DOHH2 (cell line): ENCODE results near the gene EFEMP1.

Experiments
- H3F3A ChIP-seq: fragments of 200-600 bp; sonication (generic), shearing (Covaris generic); 2 replicates; pipeline ENCODE4 v1.6.0; 2016; ENCODE audit warnings: antibody characterized with exemption, mild to moderate bottlenecking; ENCODE audit not compliant: control insufficient read depth, insufficient read depth
- H3K27ac ChIP-seq: fragments of 200-600 bp; sonication (generic); 2 replicates; pipeline ENCODE4 v1.5.1; 2014; ENCODE audit warnings: low read depth, mild to moderate bottlenecking, low read length, moderate library complexity
- H3K27me3 ChIP-seq: fragments of 200-600 bp; sonication (generic); 2 replicates; pipeline ENCODE4 v1.6.1; 2014; ENCODE audit warnings: mild to moderate bottlenecking, low read length, mixed read lengths; ENCODE audit not compliant: control insufficient read depth
- H3K36me3 ChIP-seq: fragments of 200-600 bp; sonication (generic); 2 replicates; pipeline ENCODE4 v1.6.1; 2014; ENCODE audit warnings: mild to moderate bottlenecking, low read length, moderate library complexity, mixed read lengths; ENCODE audit not compliant: control insufficient read depth
- H3K4me1 ChIP-seq: fragments of 200-600 bp; sonication (generic); 2 replicates; pipeline ENCODE4 v1.6.1; 2014; ENCODE audit warnings: mild to moderate bottlenecking, low read length, mixed read lengths; ENCODE audit not compliant: control insufficient read depth
- H3K4me2 ChIP-seq: fragments of 200-600 bp; sonication (generic); 2 replicates; pipeline ENCODE4 v1.6.0; 2014; ENCODE audit warnings: mild to moderate bottlenecking, low read length, moderate library complexity
- H3K4me3 ChIP-seq: fragments of 200-600 bp; sonication (generic); 2 replicates; pipeline ENCODE4 v1.5.1; 2014; ENCODE audit warnings: mild to moderate bottlenecking, low read length, mixed read lengths
- H3K79me2 ChIP-seq: fragments of 200-600 bp; sonication (generic); 2 replicates; pipeline ENCODE4 v1.6.1; 2014; ENCODE audit warnings: mild to moderate bottlenecking, low read length, mixed read lengths; ENCODE audit not compliant: control insufficient read depth
- H3K9me2 ChIP-seq: fragments of 200-600 bp; sonication (generic); replicated peaks from 2 replicates; pipeline ENCODE4 v1.6.1; 2014; ENCODE audit warnings: mild to moderate bottlenecking, low read length, mixed read lengths; ENCODE audit not compliant: control insufficient read depth
- H3K9me3 ChIP-seq: fragments of 200-600 bp; sonication (generic); 2 replicates; pipeline ENCODE4 v1.6.1; 2014; ENCODE audit warnings: antibody characterized with exemption, low read length, mixed read lengths; ENCODE audit not compliant: control insufficient read depth, insufficient read depth
- H4K20me1 ChIP-seq: fragments of 200-600 bp; sonication (generic); 2 replicates; pipeline ENCODE4 v1.6.0; 2014; ENCODE audit warnings: low read depth, mild to moderate bottlenecking, antibody characterized with exemption, low read length, moderate library complexity; ENCODE audit not compliant: control insufficient read depth, insufficient read depth
- CTCF ChIP-seq: fragments of 200-600 bp; sonication (generic); IDR thresholded peaks from one replicate; pipeline ENCODE4 v1.5.1; 2014; ENCODE audit warnings: antibody characterized with exemption, mild to moderate bottlenecking, low read depth, low read length; ENCODE audit not compliant: poor library complexity, severe bottlenecking
- EZH2phosphoT487 ChIP-seq: fragments of 200-600 bp; sonication (generic); IDR thresholded peaks from 2 replicates; pipeline ENCODE4 v1.6.1; 2017; ENCODE audit warnings: borderline replicate concordance, mild to moderate bottlenecking, antibody characterized with exemption, low read length, moderate library complexity, mixed read lengths

Gene EFEMP1

GRCh38 chr2:55876429-55877086, 47.0 kb downstream of the EFEMP1 start:
- Histone ChIP-seq H3K27ac (no peak overlapping the region), H3K27me3 (no peaks in the 10 kb centered on the region), H3K4me2 (no peak overlapping the region), H3K4me1 (peaks cover 6% of the 10 kb centered on the region), H3K36me3 (no peaks in the 10 kb centered on the region), H3K79me2 (no peaks in the 10 kb centered on the region), H3K4me3 (no peak overlapping the region), H4K20me1 (no peaks in the 10 kb centered on the region), H3K9me2 (no peaks in the 10 kb centered on the region), H3K9me3 (no peaks in the 10 kb centered on the region), H3F3A (no peaks in the 10 kb centered on the region)
- no peak for TF ChIP-seq CTCF
- no peak for TF ChIP-seq EZH2phosphoT487

- H4K20me1 ChIP-seq: no peaks in the 10 kb centered on the region
- no peaks in the 10 kb centered on the region for H3K27me3 ChIP-seq
- H3F3A ChIP-seq: no peaks in the 10 kb centered on the region
- no peaks in the 10 kb centered on the region for H3K36me3 ChIP-seq
- H3K27ac ChIP-seq: no peak overlapping the region
- no peaks in the 10 kb centered on the region for H3K9me3 ChIP-seq
- H3K9me2 ChIP-seq: no peaks in the 10 kb centered on the region
- H3K79me2 ChIP-seq: no peaks in the 10 kb centered on the region
- peaks cover 16% of the 10 kb centered on the region for H3K4me1 ChIP-seq
- H3K4me3 ChIP-seq: no peak overlapping the region
- no peak overlapping the region for H3K4me2 ChIP-seq
- TF ChIP-seq EZH2phosphoT487: no peak
- no peak for TF ChIP-seq CTCF
Measured at GRCh38 chr2:55875434-55876135, 48.0 kb downstream of the EFEMP1 start.

GRCh38 chr2:55874338-55874737, 49.2 kb downstream of the EFEMP1 start:
- no peak for TF ChIP-seq CTCF
- TF ChIP-seq EZH2phosphoT487: no peak
- H4K20me1 ChIP-seq: no peaks in the 10 kb centered on the region
- peaks cover 16% of the 10 kb centered on the region for H3K4me1 ChIP-seq
- H3K9me3 ChIP-seq: no peaks in the 10 kb centered on the region
- H3K27ac ChIP-seq: no peak overlapping the region
- no peaks in the 10 kb centered on the region for H3K36me3 ChIP-seq
- H3K9me2 ChIP-seq: no peaks in the 10 kb centered on the region
- no peaks in the 10 kb centered on the region for H3K27me3 ChIP-seq
- H3K79me2 ChIP-seq: no peaks in the 10 kb centered on the region
- H3K4me3 ChIP-seq: no peak overlapping the region
- H3F3A ChIP-seq: no peaks in the 10 kb centered on the region
- no peak overlapping the region for H3K4me2 ChIP-seq
